ENCODE measurements around the gene NT5DC2. TPM values are rescaled to one million over a fixed set of nuclear protein-coding genes. Genes with fewer than 3 reads are reported as not detected.

Gene NT5DC2
- total and polyA plus RNA-seq, 2 of the 8 experiments (the other 6 are each of a cell fraction or from before 2014, with no cell fraction given), result 331 to 477 TPM

GRCh38 chr3:52530918-52531826 lies 2.5 kb downstream of the NT5DC2 start (continued):
- no peak for TF ChIP-seq TBP (IDR thresholded peaks at IDR 0.05; ENCODE audit: low read depth, low read length)
